ENCODE results near the gene NOXA1. TPM values are rescaled to one million over a fixed set of nuclear protein-coding genes. Genes with fewer than 3 reads are reported as not detected.

The NOXA1 gene
- total and polyA plus RNA-seq, 3 donors from 2014 or later: 2.5 to 8.0 (median 4.6) TPM

DNA sequence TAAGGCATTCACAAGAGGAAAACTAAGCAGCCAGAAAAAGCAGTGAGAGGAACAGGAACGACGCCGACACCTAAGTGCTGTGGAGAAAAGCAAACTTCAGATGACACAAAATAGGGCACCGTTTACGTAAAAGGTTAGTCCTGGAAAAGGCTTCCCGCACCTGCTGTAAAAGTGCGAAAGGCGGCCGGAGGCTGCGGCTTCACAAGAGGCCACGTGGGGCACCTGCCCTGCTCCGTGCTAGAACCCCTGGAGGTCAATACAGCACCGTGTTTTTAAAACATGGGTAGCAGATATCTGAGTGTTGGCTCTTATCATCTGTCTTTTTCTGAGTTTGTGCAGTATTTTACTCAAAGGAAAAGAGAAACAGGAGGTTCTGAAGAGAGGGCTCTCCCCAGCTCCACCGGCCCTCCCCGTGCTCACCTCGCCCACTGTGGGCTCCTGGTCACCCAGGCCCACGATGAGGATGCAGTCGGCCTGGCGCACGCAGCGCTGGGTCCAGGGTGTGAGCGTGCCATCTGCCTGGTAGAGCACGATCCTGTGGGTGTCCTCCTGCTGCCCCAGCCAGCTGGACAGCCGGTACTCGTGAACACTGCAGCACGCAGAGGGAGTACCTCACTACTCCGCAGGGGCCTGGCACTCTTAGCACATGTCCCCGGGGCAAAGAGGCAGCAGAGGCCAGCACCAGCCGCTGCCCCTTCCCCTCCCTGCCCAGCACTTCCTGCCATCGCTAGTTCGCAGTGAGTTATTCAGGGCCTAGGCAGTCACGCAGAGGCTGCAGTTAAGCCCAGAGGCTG, 56.9 kb downstream of the NOXA1 start:
- Histone ChIP-seq H3K36me3 (ENCODE audit: low read depth, missing control alignments) (no peaks in the 10 kb centered on the region), H3K27me3 (no peaks in the 10 kb centered on the region), H3K27ac (no peak overlapping the region), H3K9me3 (no peaks in the 10 kb centered on the region), H3K4me1 (peaks cover 16% of the 10 kb centered on the region), H3K4me3 (no peak overlapping the region)
- no peak for DNase-seq
- TF ChIP-seq POLR2A (IDR thresholded peaks at IDR 0.05) (no peak), CTCF (IDR thresholded peaks at IDR 0.05) (no peak)
- intact Hi-C loops (cut with DNase I; ENCODE audit: low total_unique reads): no loop called here
- WGBS, 2 donors: 85 to 91% methylated on average over 23 to 32 of the region's 32 CpGs

DNA sequence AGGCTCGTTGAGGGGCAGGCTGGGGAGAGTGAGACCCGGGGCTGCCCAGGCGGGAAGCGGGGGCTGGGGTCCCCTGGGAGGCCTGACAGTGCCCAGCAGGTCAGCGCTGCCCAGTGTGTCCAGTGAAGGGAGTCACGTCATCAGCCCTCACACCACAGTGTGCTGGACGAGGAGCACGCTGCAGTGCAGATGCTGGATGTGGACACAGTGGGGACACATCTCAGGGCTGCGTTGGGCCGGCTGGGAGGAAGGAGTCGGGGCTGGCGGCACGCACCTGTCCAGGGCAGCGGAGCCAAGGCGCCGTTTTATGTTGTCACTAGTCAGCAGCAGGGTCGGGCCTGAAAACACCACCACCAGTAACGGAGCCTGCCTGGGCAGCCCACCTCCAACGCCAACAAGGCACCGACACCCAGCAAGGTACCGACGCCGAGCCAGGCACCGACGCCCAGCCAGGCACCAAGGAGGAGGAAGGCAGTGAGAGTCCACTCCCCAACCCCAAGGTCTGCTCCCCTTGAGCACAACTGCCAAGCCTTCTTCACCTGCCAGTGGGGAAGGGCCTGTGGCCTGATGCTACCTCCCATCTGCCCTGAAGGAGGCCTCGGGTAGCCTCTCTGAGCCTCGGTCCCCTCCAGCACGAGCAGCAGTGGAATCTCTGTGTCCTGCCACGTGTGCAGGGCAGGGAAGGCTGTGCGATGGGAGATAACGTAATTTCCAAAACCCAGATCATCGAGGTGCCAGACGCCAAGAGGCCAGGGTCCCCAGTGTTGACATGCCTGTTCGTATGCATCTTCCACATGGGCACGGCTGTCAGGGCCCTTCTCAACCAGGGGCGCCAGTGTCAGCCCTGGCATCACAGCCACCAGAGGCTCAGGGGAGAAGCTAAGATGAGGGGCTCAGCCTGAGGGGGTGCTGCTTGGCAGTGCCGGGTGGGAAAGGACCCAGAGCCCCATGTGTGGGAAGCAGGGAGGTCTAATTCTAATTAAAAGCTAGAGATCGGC, 57.8 kb downstream of the NOXA1 start:
- H3K4me3 ChIP-seq: no peak overlapping the region
- H3K9me3 ChIP-seq: no peaks in the 10 kb centered on the region
- no peaks in the 10 kb centered on the region for H3K27me3 ChIP-seq
- H3K36me3 ChIP-seq (ENCODE audit: low read depth, missing control alignments): no peaks in the 10 kb centered on the region
- DNase-seq: no peak
- peaks cover 16% of the 10 kb centered on the region for H3K4me1 ChIP-seq
- intact Hi-C loops (cut with DNase I; ENCODE audit: low total_unique reads): no loop called here
- TF ChIP-seq CTCF (IDR thresholded peaks at IDR 0.05): no peak
- no peak for TF ChIP-seq POLR2A (IDR thresholded peaks at IDR 0.05)
- no peak overlapping the region for H3K27ac ChIP-seq
- WGBS, 2 donors: 95% methylated on average over 12 to 38 of the region's 38 CpGs

DNA sequence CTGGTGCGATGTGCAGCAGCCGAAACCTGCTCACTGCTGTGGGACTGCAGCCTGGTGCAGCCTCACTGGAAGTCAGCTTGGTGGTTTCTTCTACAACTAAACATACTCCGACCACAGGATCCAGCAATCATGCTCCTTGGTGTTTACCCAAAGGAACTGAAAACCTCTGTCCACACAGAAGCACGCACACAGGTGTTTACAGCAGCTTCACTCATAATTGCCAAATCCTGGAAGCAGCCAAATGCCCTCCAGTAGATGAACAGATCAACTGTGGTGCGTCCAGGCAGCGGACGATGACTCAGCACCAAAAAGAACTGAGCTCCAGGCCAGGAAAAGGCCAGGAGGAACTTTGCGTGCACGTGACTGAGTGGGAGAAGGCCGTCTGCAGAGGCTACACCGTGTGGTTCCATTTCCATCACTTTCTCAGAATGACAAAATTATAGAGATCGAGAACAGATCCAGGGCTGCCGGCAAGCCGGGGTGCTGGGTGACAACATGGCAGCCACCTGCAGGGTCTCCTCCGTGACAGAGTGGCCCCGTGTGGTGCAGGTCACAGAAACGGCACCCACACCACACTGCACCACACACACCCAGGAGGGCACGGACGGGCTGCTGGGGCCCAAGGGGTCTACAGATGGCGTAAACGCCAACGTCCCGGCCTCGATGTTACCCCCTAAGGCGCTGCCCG, 59.0 kb downstream of the NOXA1 start:
- H3K27me3 ChIP-seq: no peaks in the 10 kb centered on the region
- H3K27ac ChIP-seq: peak overlapping the region in 1 of 2 donors; percentile 50
- WGBS, 2 donors: 75 to 78% methylated on average over 26 of the region's 26 CpGs
- peaks cover 16% of the 10 kb centered on the region for H3K4me1 ChIP-seq
- intact Hi-C loops (cut with DNase I; ENCODE audit: low total_unique reads): no loop called here
- no peaks in the 10 kb centered on the region for H3K9me3 ChIP-seq
- no peak overlapping the region for H3K4me3 ChIP-seq
- no peak for TF ChIP-seq CTCF (IDR thresholded peaks at IDR 0.05)
- TF ChIP-seq POLR2A (IDR thresholded peaks at IDR 0.05): no peak
- no peaks in the 10 kb centered on the region for H3K36me3 ChIP-seq (ENCODE audit: low read depth, missing control alignments)
- DNase-seq: peak; percentile 69

Small RNAs within 50 kb of the gene (microRNA-seq; reads per million reads assigned to microRNA genes)
- 0 to 0.70 reads per million in 2 donors for gene MIR7114 (ENCODE audit: borderline number of aligned reads in 2 of 2, borderline replicate concordance in 1 of 2)

Other genes with a start within 250 kb of the NOXA1 start
- gene ANAPC2, start 234.8 kb upstream of the NOXA1 start, total RNA-seq: 10 to 100 TPM; 91.0 to 98.5 TPM
- 80.6 TPM for gene ANAPC2, start 234.8 kb upstream of the NOXA1 start, polyA plus RNA-seq (ENCODE audit: insufficient read depth, low read depth, low replicate concordance)
- gene SSNA1, start 234.7 kb upstream of the NOXA1 start, total RNA-seq: 100 to 1,000 TPM; 134 to 137 TPM
- 211 TPM for gene SSNA1, start 234.7 kb upstream of the NOXA1 start, polyA plus RNA-seq (ENCODE audit: insufficient read depth, low read depth, low replicate concordance)
- 10 to 100 TPM; 25.9 to 35.2 TPM for gene TPRN, start 222.7 kb upstream of the NOXA1 start, total RNA-seq
- gene TPRN, start 222.7 kb upstream of the NOXA1 start, polyA plus RNA-seq (ENCODE audit: insufficient read depth, low read depth, low replicate concordance): 17.2 TPM
- gene TMEM203, start 217.7 kb upstream of the NOXA1 start, total RNA-seq: 10 to 100 TPM; 48.0 to 51.2 TPM
- gene TMEM203, start 217.7 kb upstream of the NOXA1 start, polyA plus RNA-seq (ENCODE audit: insufficient read depth, low read depth, low replicate concordance): 36.3 TPM
- gene NDOR1, start 217.7 kb upstream of the NOXA1 start, total RNA-seq: 10 to 100 TPM; 27.5 to 29.1 TPM
- 21.9 TPM for gene NDOR1, start 217.7 kb upstream of the NOXA1 start, polyA plus RNA-seq (ENCODE audit: insufficient read depth, low read depth, low replicate concordance)
- gene RNF208, start 201.2 kb upstream of the NOXA1 start, total RNA-seq: 1 to 10 TPM; 3.0 to 4.1 TPM
- gene RNF208, start 201.2 kb upstream of the NOXA1 start, polyA plus RNA-seq (ENCODE audit: insufficient read depth, low read depth, low replicate concordance): 7.7 TPM
- 1 to 10 TPM; 3.7 to 5.6 TPM for gene CYSRT1, start 198.2 kb upstream of the NOXA1 start, total RNA-seq
- gene CYSRT1, start 198.2 kb upstream of the NOXA1 start, polyA plus RNA-seq (ENCODE audit: insufficient read depth, low read depth, low replicate concordance): 3.0 TPM
- gene RNF224, start 195.9 kb upstream of the NOXA1 start, total RNA-seq: under 1 TPM; 0.37 to 0.71 TPM
- gene RNF224, start 195.9 kb upstream of the NOXA1 start, polyA plus RNA-seq (ENCODE audit: insufficient read depth, low read depth, low replicate concordance): 0.17 TPM
- under 1 TPM; 0.24 to 0.25 TPM for gene SLC34A3, start 192.5 kb upstream of the NOXA1 start, total RNA-seq
- gene SLC34A3, start 192.5 kb upstream of the NOXA1 start, polyA plus RNA-seq (ENCODE audit: insufficient read depth, low read depth, low replicate concordance): 0.15 TPM
- gene TUBB4B, start 182.1 kb upstream of the NOXA1 start, total RNA-seq: 100 to 1,000 TPM; 856 to 940 TPM
- 1,777 TPM for gene TUBB4B, start 182.1 kb upstream of the NOXA1 start, polyA plus RNA-seq (ENCODE audit: insufficient read depth, low read depth, low replicate concordance)
- 10 to 100 TPM; 14.6 to 34.1 TPM for gene STPG3, start 172.1 kb upstream of the NOXA1 start, total RNA-seq
- 58.9 TPM for gene STPG3, start 172.1 kb upstream of the NOXA1 start, polyA plus RNA-seq (ENCODE audit: insufficient read depth, low read depth, low replicate concordance)
- gene NELFB, start 168.1 kb upstream of the NOXA1 start, total RNA-seq: 10 to 100 TPM; 60.9 to 76.7 TPM
- gene NELFB, start 168.1 kb upstream of the NOXA1 start, polyA plus RNA-seq (ENCODE audit: insufficient read depth, low read depth, low replicate concordance): 55.0 TPM
- 1 to 10 TPM; 3.4 to 4.5 TPM for gene TOR4A, start 145.7 kb upstream of the NOXA1 start, total RNA-seq
- gene TOR4A, start 145.7 kb upstream of the NOXA1 start, polyA plus RNA-seq (ENCODE audit: insufficient read depth, low read depth, low replicate concordance): 2.1 TPM
- gene NRARP, start 121.1 kb upstream of the NOXA1 start, total RNA-seq: 10 to 100 TPM; 14.4 to 40.6 TPM
- 5.2 TPM for gene NRARP, start 121.1 kb upstream of the NOXA1 start, polyA plus RNA-seq (ENCODE audit: insufficient read depth, low read depth, low replicate concordance)
- 10 to 100 TPM; 15.5 to 24.5 TPM for gene EXD3, start 231 bp upstream of the NOXA1 start, total RNA-seq
- gene EXD3, start 231 bp upstream of the NOXA1 start, polyA plus RNA-seq (ENCODE audit: insufficient read depth, low read depth, low replicate concordance): 8.9 TPM
- 1 to 10 TPM; 2.0 to 2.2 TPM for gene ENTPD8, start 18.0 kb downstream of the NOXA1 start, total RNA-seq
- gene ENTPD8, start 18.0 kb downstream of the NOXA1 start, polyA plus RNA-seq (ENCODE audit: insufficient read depth, low read depth, low replicate concordance): 0.37 TPM
- gene NSMF, start 35.9 kb downstream of the NOXA1 start, total RNA-seq: 100 to 1,000 TPM in 1 of 2 donors, 10 to 100 TPM in 1; 81.7 to 105 TPM
- 42.5 TPM for gene NSMF, start 35.9 kb downstream of the NOXA1 start, polyA plus RNA-seq (ENCODE audit: insufficient read depth, low read depth, low replicate concordance)
- gene PNPLA7, start 127.0 kb downstream of the NOXA1 start, total RNA-seq: 10 to 100 TPM; 10.9 to 17.8 TPM
- 4.2 TPM for gene PNPLA7, start 127.0 kb downstream of the NOXA1 start, polyA plus RNA-seq (ENCODE audit: insufficient read depth, low read depth, low replicate concordance)
- 10 to 100 TPM; 29.8 to 55.0 TPM for gene MRPL41, start 128.5 kb downstream of the NOXA1 start, total RNA-seq
- 25.9 TPM for gene MRPL41, start 128.5 kb downstream of the NOXA1 start, polyA plus RNA-seq (ENCODE audit: insufficient read depth, low read depth, low replicate concordance)
- gene DPH7, start 155.5 kb downstream of the NOXA1 start, total RNA-seq: 10 to 100 TPM; 61.8 to 92.5 TPM
- gene DPH7, start 155.5 kb downstream of the NOXA1 start, polyA plus RNA-seq (ENCODE audit: insufficient read depth, low read depth, low replicate concordance): 34.7 TPM
- gene ZMYND19, start 167.1 kb downstream of the NOXA1 start, total RNA-seq: 10 to 100 TPM; 73.8 to 81.0 TPM
- 72.2 TPM for gene ZMYND19, start 167.1 kb downstream of the NOXA1 start, polyA plus RNA-seq (ENCODE audit: insufficient read depth, low read depth, low replicate concordance)
- 10 to 100 TPM; 38.2 to 47.6 TPM for gene ARRDC1, start 182.3 kb downstream of the NOXA1 start, total RNA-seq
- gene ARRDC1, start 182.3 kb downstream of the NOXA1 start, polyA plus RNA-seq (ENCODE audit: insufficient read depth, low read depth, low replicate concordance): 36.8 TPM
- 100 to 1,000 TPM; 193 to 207 TPM for gene EHMT1, start 195.6 kb downstream of the NOXA1 start, total RNA-seq
- 116 TPM for gene EHMT1, start 195.6 kb downstream of the NOXA1 start, polyA plus RNA-seq (ENCODE audit: insufficient read depth, low read depth, low replicate concordance)

Measured in testis (tissue), 3 donors.